Tibial nerve (tissue), 4 donors: ENCODE measurements around the gene PLD2. TPM values are rescaled to one million over a fixed set of nuclear protein-coding genes. Genes with fewer than 3 reads are reported as not detected.

Source experiments
- DNase-seq, 2 donors: peaks; one replicate each; pipeline ENCODE4 v3.0.0-alpha.2; 2019; ENCODE audit warnings: low spot score in 2 of 2
- H3K27ac ChIP-seq, 4 donors: fragments of 200-600 bp; sonication (generic) in 3 of 4; one replicate each; pipeline ENCODE4 v1.5.1; 2017 to 2019; ENCODE audit warnings: mild to moderate bottlenecking in 1 of 4
- H3K27me3 ChIP-seq, 2 donors: fragments of 200-600 bp; sonication (generic) in 1 of 2; one replicate each; pipeline versions ENCODE4 v1.5.1 to v1.6.0; 2017 to 2019
- H3K36me3 ChIP-seq, 3 donors: fragments of 200-600 bp; sonication (generic); one replicate each; pipeline ENCODE4 v1.5.1; 2018 to 2019
- H3K4me1 ChIP-seq, 4 donors: fragments of 200-600 bp; sonication (generic) in 3 of 4; one replicate each; pipeline ENCODE4 v1.5.1; 2017 to 2019
- H3K4me3 ChIP-seq, 4 donors: fragments of 200-600 bp; sonication (generic) in 3 of 4; one replicate each; pipeline ENCODE4 v1.5.1; 2017 to 2019; ENCODE audit warnings: mild to moderate bottlenecking in 1 of 4, moderate library complexity in 1 of 4
- H3K9me3 ChIP-seq, 4 donors: fragments of 200-600 bp; sonication (generic) in 3 of 4; one replicate each; pipeline ENCODE4 v1.5.1; 2017 to 2019
- CTCF ChIP-seq, 5 experiments: fragments of 200-600 bp in 3 of 5; fragments of 450-650 bp in 2 of 5; sonication (generic) in 3 of 5; IDR thresholded peaks; one replicate each; pipeline ENCODE4 v1.5.1; 2016 to 2019; ENCODE audit warnings: antibody characterized with exemption in 5 of 5, mild to moderate bottlenecking in 3 of 5, moderate library complexity in 2 of 5
- EP300 ChIP-seq, 2 donors: sonication (generic); formaldehyde crosslinking; IDR thresholded peaks; one replicate each; pipeline ENCODE4 v1.6.1; 2017; ENCODE audit warnings: antibody characterized with exemption in 2 of 2, mild to moderate bottlenecking in 1 of 2
- POLR2A ChIP-seq, 2 donors: fragments of 450-650 bp; IDR thresholded peaks; one replicate each; pipeline ENCODE4 v1.6.1; 2017; ENCODE audit warnings: antibody characterized with exemption in 2 of 2, mild to moderate bottlenecking in 2 of 2, moderate library complexity in 2 of 2
- WGBS, 2 donors: methylation state at CpG; one replicate each; pipeline ENCODE4 v1.1.5; 2018; 5-methylcytosine and 5-hydroxymethylcytosine counted together
- total RNA-seq, 4 donors: library from RNA; depleted of rRNA; stranded (reverse); fragments of >200 nt; gene quantifications; one replicate each; pipeline ENCODE4 v1.1.0, GENCODE V29; 2016

Gene PLD2
- total RNA-seq, result 10 to 100 TPM; 17.2 to 63.0 (median 30.1) TPM

- H3K4me3 ChIP-seq, result peak within 1 kb of the TSS; percentile 63 to 82 (median 76)
- H3K27me3 ChIP-seq, result no peaks in the 10 kb centered on the region
- H3K36me3 ChIP-seq, result peaks cover 0 to 33% (median 0%) of the 10 kb centered on the region in 3 donors
- H3K9me3 ChIP-seq, result no peaks in the 10 kb centered on the region
- WGBS, 2 donors, result 0% methylated on average over 3 to 39 of the region's 106 CpGs
- H3K4me1 ChIP-seq, result peaks cover 0 to 25% (median 7%) of the 10 kb centered on the region in 4 donors
- peak; percentile 57 to 65 for DNase-seq
- peak within 1 kb of the TSS in 3 of 4 donors; percentile 61 to 86 (median 78) for H3K27ac ChIP-seq
- TF ChIP-seq EP300 (IDR thresholded peaks at IDR 0.05) (no peak), CTCF (IDR thresholded peaks at IDR 0.05) (peak in 1 of 5 experiments; percentile 33), POLR2A (IDR thresholded peaks at IDR 0.05) (peak; percentile 4 to 55)
Measured at GRCh38 chr17:4806777-4807604, at the start of gene PLD2. PLD2 (plus strand) TSS chr17:4807152; CDS start chr17:4807773, 621 bp downstream.

- Histone ChIP-seq H3K36me3 (no peaks in the 10 kb centered on the region), H3K27ac (peak overlapping the region in 1 of 4 donors; percentile 2), H3K27me3 (peaks cover 0 to 12% of the 10 kb centered on the region in 2 donors), H3K9me3 (no peaks in the 10 kb centered on the region), H3K4me1 (no peaks in the 10 kb centered on the region), H3K4me3 (no peak overlapping the region)
- no peak for DNase-seq
- peak; percentile 17 to 51 for TF ChIP-seq EP300 (IDR thresholded peaks at IDR 0.05)
- no peak for TF ChIP-seq CTCF (IDR thresholded peaks at IDR 0.05)
- 73 to 81% methylated on average over 10 of the region's 10 CpGs for WGBS, 2 donors
Measured at GRCh38 chr17:4759776-4760236, 47.1 kb upstream of the PLD2 start.

- TF ChIP-seq CTCF (IDR thresholded peaks at IDR 0.05) (no peak), POLR2A (IDR thresholded peaks at IDR 0.05) (peak in 1 of 2 donors; percentile 18), EP300 (IDR thresholded peaks at IDR 0.05) (peak; percentile 47 to 74)
- Histone ChIP-seq H3K36me3 (no peaks in the 10 kb centered on the region), H3K27me3 (no peaks in the 10 kb centered on the region), H3K4me1 (no peaks in the 10 kb centered on the region), H3K9me3 (no peaks in the 10 kb centered on the region), H3K27ac (peak overlapping the region in 2 of 4 donors; percentile 60 to 71), H3K4me3 (no peak overlapping the region)
- WGBS, 2 donors, result 64 to 73% methylated on average over 3 of the region's 3 CpGs
- DNase-seq, result no peak
Measured at GRCh38 chr17:4764595-4764994, 42.4 kb upstream of the PLD2 start.

- H3K27ac ChIP-seq, result peak overlapping the region in 3 of 4 donors; percentile 44 to 72 (median 60)
- no peaks in the 10 kb centered on the region for H3K9me3 ChIP-seq
- no peaks in the 10 kb centered on the region for H3K4me1 ChIP-seq
- TF ChIP-seq CTCF (IDR thresholded peaks at IDR 0.05) (no peak), POLR2A (IDR thresholded peaks at IDR 0.05) (no peak), EP300 (IDR thresholded peaks at IDR 0.05) (peak in 1 of 2 donors; percentile 24)
- H3K36me3 ChIP-seq, result no peaks in the 10 kb centered on the region
- H3K27me3 ChIP-seq, result no peaks in the 10 kb centered on the region
- WGBS, 2 donors, result 75 to 81% methylated on average over 3 of the region's 3 CpGs
- no peak for DNase-seq
- no peak overlapping the region for H3K4me3 ChIP-seq
Measured at GRCh38 chr17:4766201-4766600, 40.8 kb upstream of the PLD2 start.

- Histone ChIP-seq H3K4me1 (no peaks in the 10 kb centered on the region), H3K4me3 (no peak overlapping the region), H3K27me3 (peaks cover 0 to under 1% of the 10 kb centered on the region in 2 donors), H3K9me3 (no peaks in the 10 kb centered on the region), H3K36me3 (no peaks in the 10 kb centered on the region), H3K27ac (peak overlapping the region in 1 of 4 donors; percentile 72)
- no peak for TF ChIP-seq CTCF (IDR thresholded peaks at IDR 0.05)
- WGBS, 2 donors, result 78 to 80% methylated on average over 9 of the region's 9 CpGs
- no peak for DNase-seq
Measured at GRCh38 chr17:4766723-4767122, 40.2 kb upstream of the PLD2 start.
